Stimulated activated naive CD8-positive, alpha-beta T cell treated with anti-CD3 and anti-CD28 coated beads, Interleukin-15, Interleukin-2, amounts not matched to agents 100 ng/mL and 50 ng/mL, for 24 hours (primary cell): Measurements from ENCODE around the gene PDE4D.

Experiments
- H3K27ac Mint-ChIP-seq: one replicate; pipeline ENCODE4 v1.8.0; 2021; ENCODE audit warnings: mild to moderate bottlenecking, mixed read lengths
- H3K27me3 Mint-ChIP-seq: one replicate; pipeline ENCODE4 v1.8.0; 2021; ENCODE audit warnings: mixed read lengths
- H3K36me3 Mint-ChIP-seq: one replicate; pipeline ENCODE4 v1.8.0; 2021; ENCODE audit warnings: low read depth, mixed read lengths
- H3K4me1 Mint-ChIP-seq: one replicate; pipeline ENCODE4 v1.8.0; 2021; ENCODE audit warnings: low read depth, mixed read lengths
- H3K4me3 Mint-ChIP-seq: one replicate; pipeline ENCODE4 v1.8.0; 2021; ENCODE audit warnings: mild to moderate bottlenecking, mixed read lengths
- H3K9me3 Mint-ChIP-seq: one replicate; pipeline ENCODE4 v1.8.0; 2021; ENCODE audit warnings: mixed read lengths

The PDE4D gene

GRCh38 chr5:59830536-59831200, 62.9 kb downstream of the PDE4D start:
- Mint-ChIP-seq H3K4me1 (no peaks in the 10 kb centered on the region), H3K36me3 (no peaks in the 10 kb centered on the region), H3K27me3 (peaks cover 3% of the 10 kb centered on the region), H3K4me3 (no peak overlapping the region), H3K9me3 (no peaks in the 10 kb centered on the region), H3K27ac (no peak overlapping the region)

GRCh38 chr5:59829922-59830321, 63.6 kb downstream of the PDE4D start:
- Mint-ChIP-seq H3K4me3 (no peak overlapping the region), H3K27ac (no peak overlapping the region), H3K9me3 (no peaks in the 10 kb centered on the region), H3K4me1 (no peaks in the 10 kb centered on the region), H3K36me3 (no peaks in the 10 kb centered on the region), H3K27me3 (peaks cover 3% of the 10 kb centered on the region)

- H3K9me3 Mint-ChIP-seq, result no peaks in the 10 kb centered on the region
- no peaks in the 10 kb centered on the region for H3K4me1 Mint-ChIP-seq
- H3K36me3 Mint-ChIP-seq, result no peaks in the 10 kb centered on the region
- H3K4me3 Mint-ChIP-seq, result no peak overlapping the region
- peaks cover 7% of the 10 kb centered on the region for H3K27me3 Mint-ChIP-seq
- H3K27ac Mint-ChIP-seq, result no peak overlapping the region
Measured at GRCh38 chr5:59829386-59829785, 64.1 kb downstream of the PDE4D start.

GRCh38 chr5:59828623-59829022, 64.9 kb downstream of the PDE4D start:
- Mint-ChIP-seq H3K4me3 (no peak overlapping the region), H3K4me1 (no peaks in the 10 kb centered on the region), H3K9me3 (no peaks in the 10 kb centered on the region), H3K36me3 (no peaks in the 10 kb centered on the region), H3K27me3 (peaks cover 7% of the 10 kb centered on the region), H3K27ac (no peak overlapping the region)

- H3K27me3 Mint-ChIP-seq, result peaks cover 10% of the 10 kb centered on the region
- H3K27ac Mint-ChIP-seq, result no peak overlapping the region
- H3K4me1 Mint-ChIP-seq, result no peaks in the 10 kb centered on the region
- H3K9me3 Mint-ChIP-seq, result no peaks in the 10 kb centered on the region
- no peaks in the 10 kb centered on the region for H3K36me3 Mint-ChIP-seq
- no peak overlapping the region for H3K4me3 Mint-ChIP-seq
Measured at GRCh38 chr5:59826996-59827395, 66.5 kb downstream of the PDE4D start.

- H3K4me1 Mint-ChIP-seq, result no peaks in the 10 kb centered on the region
- H3K4me3 Mint-ChIP-seq, result no peak overlapping the region
- H3K9me3 Mint-ChIP-seq, result no peaks in the 10 kb centered on the region
Measured at GRCh38 chr5:59823420-59823819, 70.1 kb downstream of the PDE4D start.

GRCh38 chr5:59819806-59820205, 73.7 kb downstream of the PDE4D start:
- Mint-ChIP-seq H3K4me3 (no peak overlapping the region), H3K27me3 (peaks cover 21% of the 10 kb centered on the region), H3K9me3 (no peaks in the 10 kb centered on the region), H3K27ac (no peak overlapping the region), H3K36me3 (no peaks in the 10 kb centered on the region), H3K4me1 (no peaks in the 10 kb centered on the region)

More at GRCh38 chr5:59823420-59823819, 70.1 kb downstream of the PDE4D start:
- H3K27me3 Mint-ChIP-seq, result peaks cover 21% of the 10 kb centered on the region
- H3K27ac Mint-ChIP-seq, result no peak overlapping the region
- no peaks in the 10 kb centered on the region for H3K36me3 Mint-ChIP-seq

GRCh38 chr5:59817536-59817935, 76.0 kb downstream of the PDE4D start:
- Mint-ChIP-seq H3K27me3 (peaks cover 14% of the 10 kb centered on the region), H3K4me1 (no peaks in the 10 kb centered on the region), H3K36me3 (no peaks in the 10 kb centered on the region), H3K9me3 (no peaks in the 10 kb centered on the region), H3K27ac (no peak overlapping the region), H3K4me3 (no peak overlapping the region)

GRCh38 chr5:59816654-59817300, 76.7 kb downstream of the PDE4D start:
- peaks cover 14% of the 10 kb centered on the region for H3K27me3 Mint-ChIP-seq
- H3K27ac Mint-ChIP-seq, result no peak overlapping the region
- H3K4me1 Mint-ChIP-seq, result no peaks in the 10 kb centered on the region
- H3K36me3 Mint-ChIP-seq, result no peaks in the 10 kb centered on the region
- H3K9me3 Mint-ChIP-seq, result no peaks in the 10 kb centered on the region
- no peak overlapping the region for H3K4me3 Mint-ChIP-seq

- H3K9me3 Mint-ChIP-seq, result no peaks in the 10 kb centered on the region
- peaks cover 16% of the 10 kb centered on the region for H3K27me3 Mint-ChIP-seq
- H3K36me3 Mint-ChIP-seq, result no peaks in the 10 kb centered on the region
- H3K27ac Mint-ChIP-seq, result no peak overlapping the region
- H3K4me3 Mint-ChIP-seq, result no peak overlapping the region
- H3K4me1 Mint-ChIP-seq, result peaks cover 6% of the 10 kb centered on the region
Measured at GRCh38 chr5:59814537-59814872, 79.0 kb downstream of the PDE4D start.

- no peaks in the 10 kb centered on the region for H3K9me3 Mint-ChIP-seq
- H3K4me1 Mint-ChIP-seq, result peaks cover 6% of the 10 kb centered on the region
- H3K27me3 Mint-ChIP-seq, result peaks cover 15% of the 10 kb centered on the region
- H3K36me3 Mint-ChIP-seq, result no peaks in the 10 kb centered on the region
- no peak overlapping the region for H3K27ac Mint-ChIP-seq
- H3K4me3 Mint-ChIP-seq, result no peak overlapping the region
Measured at GRCh38 chr5:59813761-59814536, 79.6 kb downstream of the PDE4D start.

- H3K36me3 Mint-ChIP-seq, result no peaks in the 10 kb centered on the region
- peaks cover 6% of the 10 kb centered on the region for H3K4me1 Mint-ChIP-seq
- no peak overlapping the region for H3K4me3 Mint-ChIP-seq
- H3K27me3 Mint-ChIP-seq, result peaks cover 15% of the 10 kb centered on the region
- no peak overlapping the region for H3K27ac Mint-ChIP-seq
- H3K9me3 Mint-ChIP-seq, result no peaks in the 10 kb centered on the region
Measured at GRCh38 chr5:59810041-59810440, 83.5 kb downstream of the PDE4D start.

GRCh38 chr5:59807806-59808205, 85.7 kb downstream of the PDE4D start:
- no peaks in the 10 kb centered on the region for H3K36me3 Mint-ChIP-seq
- H3K27ac Mint-ChIP-seq, result no peak overlapping the region
- no peaks in the 10 kb centered on the region for H3K9me3 Mint-ChIP-seq
- peaks cover 16% of the 10 kb centered on the region for H3K27me3 Mint-ChIP-seq
- no peak overlapping the region for H3K4me3 Mint-ChIP-seq
- peaks cover 6% of the 10 kb centered on the region for H3K4me1 Mint-ChIP-seq

- Mint-ChIP-seq H3K27me3 (peaks cover 8% of the 10 kb centered on the region), H3K4me3 (no peak overlapping the region), H3K36me3 (no peaks in the 10 kb centered on the region), H3K4me1 (no peaks in the 10 kb centered on the region), H3K9me3 (no peaks in the 10 kb centered on the region), H3K27ac (no peak overlapping the region)
Measured at GRCh38 chr5:59800347-59800893, 93.1 kb downstream of the PDE4D start.

- peaks cover under 1% of the 10 kb centered on the region for H3K4me1 Mint-ChIP-seq
- no peak overlapping the region for H3K27ac Mint-ChIP-seq
- no peaks in the 10 kb centered on the region for H3K9me3 Mint-ChIP-seq
- no peak overlapping the region for H3K4me3 Mint-ChIP-seq
- no peaks in the 10 kb centered on the region for H3K36me3 Mint-ChIP-seq
- peaks cover 8% of the 10 kb centered on the region for H3K27me3 Mint-ChIP-seq
Measured at GRCh38 chr5:59799668-59800346, 93.7 kb downstream of the PDE4D start.
